GM19238 (cell line): ENCODE data around the gene RBMS1.
A peak's percentile ranks its signal among the peaks of the same experiment; 100 is the strongest.

Experiments used
- DNase-seq: peaks from one replicate; pipeline ENCODE4 v3.0.0; 2011; ENCODE audit warnings: low spot score; ENCODE audit not compliant: insufficient read length

Gene RBMS1

GRCh38 chr2:160281213-160281612 lies 212.4 kb downstream of the RBMS1 start:
- DNase-seq: no peak

GRCh38 chr2:160279813-160280465 lies 213.7 kb downstream of the RBMS1 start:
- DNase-seq: no peak

GRCh38 chr2:160278879-160279177 lies 214.8 kb downstream of the RBMS1 start:
- no peak for DNase-seq

- DNase-seq: no peak
Measured at GRCh38 chr2:160278101-160278878, 215.3 kb downstream of the RBMS1 start.

GRCh38 chr2:160277151-160277550 lies 216.5 kb downstream of the RBMS1 start:
- no peak for DNase-seq

- DNase-seq: no peak
Measured at GRCh38 chr2:160275656-160276055, 218.0 kb downstream of the RBMS1 start.

GRCh38 chr2:160271171-160272086 lies 222.2 kb downstream of the RBMS1 start:
- no peak for DNase-seq

- no peak for DNase-seq
Measured at GRCh38 chr2:160270571-160271113, 223.0 kb downstream of the RBMS1 start.

- peak; percentile 58 for DNase-seq
Measured at GRCh38 chr2:160269803-160270570, 223.6 kb downstream of the RBMS1 start.

GRCh38 chr2:160269365-160269764 lies 224.2 kb downstream of the RBMS1 start:
- DNase-seq: no peak

GRCh38 chr2:160268151-160268781 lies 225.3 kb downstream of the RBMS1 start:
- no peak for DNase-seq

- DNase-seq: no peak
Measured at GRCh38 chr2:160267692-160268091, 225.9 kb downstream of the RBMS1 start.

- no peak for DNase-seq
Measured at GRCh38 chr2:160267022-160267421, 226.6 kb downstream of the RBMS1 start.

- no peak for DNase-seq
Measured at GRCh38 chr2:160266037-160266551, 227.5 kb downstream of the RBMS1 start.

GRCh38 chr2:160264308-160264707 lies 229.3 kb downstream of the RBMS1 start:
- no peak for DNase-seq

- no peak for DNase-seq
Measured at GRCh38 chr2:160261732-160262131, 231.9 kb downstream of the RBMS1 start.

- DNase-seq: no peak
Measured at GRCh38 chr2:160258492-160258805, 235.2 kb downstream of the RBMS1 start.

- DNase-seq: no peak
Measured at GRCh38 chr2:160257743-160258491, 235.7 kb downstream of the RBMS1 start.

GRCh38 chr2:160257041-160257742 lies 236.4 kb downstream of the RBMS1 start:
- DNase-seq: no peak
